Prostate gland (tissue), 2 donors: ENCODE results near the gene KCNK5.

Source experiments
- CTCF ChIP-seq, 4 experiments: fragments of 200-600 bp in 2 of 4; fragments of 450-650 bp in 2 of 4; sonication (generic) in 2 of 4; IDR thresholded peaks; 1 replicate in 3 of 4; 2 replicates in 1 of 4; pipeline ENCODE4 v1.5.1; 2016 to 2019; ENCODE audit warnings: antibody characterized with exemption in 4 of 4, mild to moderate bottlenecking in 2 of 4, moderate library complexity in 2 of 4
- POLR2A ChIP-seq: fragments of 450-650 bp; IDR thresholded peaks from one replicate; pipeline ENCODE4 v1.6.1; 2016; ENCODE audit warnings: antibody characterized with exemption, mild to moderate bottlenecking
- POLR2AphosphoS5 ChIP-seq: sonication (generic); formaldehyde crosslinking; IDR thresholded peaks from one replicate; pipeline ENCODE4 v1.6.1; 2017; ENCODE audit warnings: antibody characterized with exemption

GRCh38 chr6:39243809-39244208 lies 14.5 kb upstream of the KCNK5 start:
- TF ChIP-seq CTCF (IDR thresholded peaks at IDR 0.05), result no peak
- TF ChIP-seq POLR2AphosphoS5, result no peak
- TF ChIP-seq POLR2A, result no peak
